ENCODE measurements around the gene RPS2. TPM values are rescaled to one million over a fixed set of nuclear protein-coding genes. Genes with fewer than 3 reads are reported as not detected.

Gene RPS2
- total RNA-seq, 1 donor from 2014 or later = 5,082 TPM

DNA sequence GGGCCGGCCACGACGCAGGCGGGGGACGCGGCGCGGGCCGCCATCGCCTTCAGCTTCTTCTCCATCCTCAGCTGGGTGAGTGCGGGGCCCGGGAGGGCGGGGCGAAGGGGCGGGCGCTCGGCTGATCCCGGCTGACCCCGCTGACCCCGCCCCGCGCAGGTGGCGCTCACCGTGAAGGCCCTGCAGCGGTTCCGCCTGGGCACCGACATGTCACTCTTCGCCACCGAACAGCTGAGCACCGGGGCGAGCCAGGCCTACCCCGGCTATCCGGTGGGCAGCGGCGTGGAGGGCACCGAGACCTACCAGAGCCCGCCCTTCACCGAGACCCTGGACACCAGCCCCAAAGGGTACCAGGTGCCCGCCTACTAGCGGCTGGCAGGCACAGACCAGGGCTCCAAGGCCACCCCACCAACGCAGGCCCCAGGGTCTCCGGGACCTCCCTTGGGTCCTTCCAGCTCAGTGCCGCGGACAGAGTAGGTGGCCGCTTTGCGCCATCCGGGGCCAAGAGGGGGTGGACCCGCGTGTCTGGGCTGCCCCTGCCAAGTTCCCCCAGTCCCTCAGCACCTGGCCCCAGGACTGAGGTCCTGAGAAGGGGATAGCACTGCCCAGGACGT lies 28.2 kb upstream of the RPS2 start:
- DNase-seq (ENCODE audit: low read depth) = no peak
- TF ChIP-seq, protein P1, sequence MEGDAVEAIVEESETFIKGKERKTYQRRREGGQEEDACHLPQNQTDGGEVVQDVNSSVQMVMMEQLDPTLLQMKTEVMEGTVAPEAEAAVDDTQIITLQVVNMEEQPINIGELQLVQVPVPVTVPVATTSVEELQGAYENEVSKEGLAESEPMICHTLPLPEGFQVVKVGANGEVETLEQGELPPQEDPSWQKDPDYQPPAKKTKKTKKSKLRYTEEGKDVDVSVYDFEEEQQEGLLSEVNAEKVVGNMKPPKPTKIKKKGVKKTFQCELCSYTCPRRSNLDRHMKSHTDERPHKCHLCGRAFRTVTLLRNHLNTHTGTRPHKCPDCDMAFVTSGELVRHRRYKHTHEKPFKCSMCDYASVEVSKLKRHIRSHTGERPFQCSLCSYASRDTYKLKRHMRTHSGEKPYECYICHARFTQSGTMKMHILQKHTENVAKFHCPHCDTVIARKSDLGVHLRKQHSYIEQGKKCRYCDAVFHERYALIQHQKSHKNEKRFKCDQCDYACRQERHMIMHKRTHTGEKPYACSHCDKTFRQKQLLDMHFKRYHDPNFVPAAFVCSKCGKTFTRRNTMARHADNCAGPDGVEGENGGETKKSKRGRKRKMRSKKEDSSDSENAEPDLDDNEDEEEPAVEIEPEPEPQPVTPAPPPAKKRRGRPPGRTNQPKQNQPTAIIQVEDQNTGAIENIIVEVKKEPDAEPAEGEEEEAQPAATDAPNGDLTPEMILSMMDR (IDR thresholded peaks at IDR 0.05; ENCODE audit: insufficient read depth, low read length, severe bottlenecking) = no peak
- H3K36me3 ChIP-seq (ENCODE audit: control insufficient read depth, insufficient read depth, low read length) = peaks cover 8% of the 10 kb centered on the region
- no peak overlapping the region for H3K4me3 ChIP-seq (ENCODE audit: low read depth, low read length)
- no peak for FAIRE-seq
- H3K27me3 ChIP-seq (ENCODE audit: control insufficient read depth, insufficient read depth, low read length) = peaks cover 14% of the 10 kb centered on the region

DNA sequence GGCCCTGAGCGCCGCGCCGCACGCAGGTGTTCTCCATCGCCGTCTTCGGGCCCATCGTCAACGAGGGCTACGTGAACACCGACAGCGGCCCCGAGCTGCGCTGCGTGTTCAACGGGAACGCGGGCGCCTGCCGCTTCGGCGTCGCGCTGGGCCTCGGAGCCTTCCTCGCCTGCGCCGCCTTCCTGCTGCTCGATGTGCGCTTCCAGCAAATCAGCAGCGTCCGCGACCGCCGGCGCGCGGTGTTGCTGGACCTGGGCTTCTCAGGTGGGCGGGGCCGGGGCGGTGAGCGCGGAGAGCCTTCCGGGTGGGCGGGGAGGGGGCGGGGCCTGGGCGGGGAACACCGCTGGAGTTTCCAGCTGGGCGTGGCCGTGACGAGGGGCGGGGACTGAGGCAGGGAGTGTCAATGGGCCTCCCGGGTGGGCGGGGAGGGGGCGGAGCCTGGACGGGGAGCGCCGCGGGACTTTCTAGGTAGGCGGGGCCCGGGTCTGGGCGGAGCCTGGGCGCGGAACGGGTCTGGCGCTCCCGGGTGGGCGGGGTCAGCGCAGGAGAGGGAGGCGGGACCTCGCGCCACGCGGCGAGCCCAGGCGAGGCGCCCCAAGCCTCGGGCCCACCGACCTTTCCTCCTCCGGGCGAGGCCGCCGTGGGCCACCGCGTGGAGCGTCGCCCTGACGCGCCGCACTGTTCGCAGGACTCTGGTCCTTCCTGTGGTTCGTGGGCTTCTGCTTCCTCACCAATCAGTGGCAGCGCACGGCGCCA lies 27.5 kb upstream of the RPS2 start:
- Histone ChIP-seq H3K27me3 (ENCODE audit: control insufficient read depth, insufficient read depth, low read length) (peaks cover 14% of the 10 kb centered on the region), H3K36me3 (ENCODE audit: control insufficient read depth, insufficient read depth, low read length) (peaks cover 2% of the 10 kb centered on the region), H3K4me3 (ENCODE audit: low read depth, low read length) (peak overlapping the region; percentile 28)
- no peak for FAIRE-seq
- DNase-seq (ENCODE audit: low read depth) = peak; percentile 65
- TF ChIP-seq, protein P1 (IDR thresholded peaks at IDR 0.05; ENCODE audit: insufficient read depth, low read length, severe bottlenecking) = no peak

DNA sequence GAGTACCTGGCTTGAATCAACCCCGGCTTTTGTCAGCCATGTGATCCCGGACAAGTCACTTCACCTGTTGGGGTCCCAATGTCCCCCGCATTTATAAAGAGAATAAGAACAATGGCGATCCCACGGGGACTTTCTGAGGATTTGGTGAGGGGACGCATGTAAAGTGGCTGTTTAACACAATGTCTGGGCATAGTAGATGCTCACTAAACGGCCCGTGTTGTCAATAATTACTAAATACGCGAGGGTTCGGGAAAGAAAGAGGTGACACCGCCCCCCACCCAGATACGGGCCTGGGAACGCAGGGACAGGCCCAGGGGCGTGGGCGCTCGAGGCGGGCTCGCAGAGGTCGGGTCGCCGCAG lies 26.9 kb upstream of the RPS2 start:
- FAIRE-seq (no peak), DNase-seq (ENCODE audit: low read depth) (no peak)
- Histone ChIP-seq H3K27me3 (ENCODE audit: control insufficient read depth, insufficient read depth, low read length) (peaks cover 14% of the 10 kb centered on the region), H3K4me3 (ENCODE audit: low read depth, low read length) (peak overlapping the region; percentile 28), H3K36me3 (ENCODE audit: control insufficient read depth, insufficient read depth, low read length) (no peaks in the 10 kb centered on the region)
- TF ChIP-seq, protein P1 (IDR thresholded peaks at IDR 0.05; ENCODE audit: insufficient read depth, low read length, severe bottlenecking) = no peak

DNA sequence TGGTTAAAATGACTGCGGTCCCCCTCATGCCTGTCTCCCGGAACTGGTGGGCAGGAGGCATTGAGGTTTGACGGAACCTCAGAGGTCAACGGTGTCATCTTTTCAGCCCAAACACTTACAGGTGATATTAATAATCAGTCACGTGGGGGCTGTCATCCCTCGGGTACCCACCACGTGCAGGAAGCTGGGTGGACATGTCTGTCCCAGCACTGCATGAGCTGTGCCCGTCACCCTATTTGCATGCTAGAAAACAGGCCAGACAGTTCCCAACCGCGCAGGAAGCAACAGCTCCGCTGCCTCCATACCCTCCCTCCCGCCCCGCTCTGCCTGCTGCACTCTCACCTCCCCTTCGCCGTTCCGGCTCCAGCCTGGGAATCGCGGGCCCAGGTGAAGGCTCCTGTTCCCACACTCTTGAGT lies 26.5 kb upstream of the RPS2 start:
- TF ChIP-seq, protein P1 (IDR thresholded peaks at IDR 0.05; ENCODE audit: insufficient read depth, low read length, severe bottlenecking) = no peak
- no peak overlapping the region for H3K4me3 ChIP-seq (ENCODE audit: low read depth, low read length)
- peaks cover 3% of the 10 kb centered on the region for H3K36me3 ChIP-seq (ENCODE audit: control insufficient read depth, insufficient read depth, low read length)
- peaks cover 14% of the 10 kb centered on the region for H3K27me3 ChIP-seq (ENCODE audit: control insufficient read depth, insufficient read depth, low read length)
- DNase-seq (ENCODE audit: low read depth) = no peak
- FAIRE-seq = no peak

DNA sequence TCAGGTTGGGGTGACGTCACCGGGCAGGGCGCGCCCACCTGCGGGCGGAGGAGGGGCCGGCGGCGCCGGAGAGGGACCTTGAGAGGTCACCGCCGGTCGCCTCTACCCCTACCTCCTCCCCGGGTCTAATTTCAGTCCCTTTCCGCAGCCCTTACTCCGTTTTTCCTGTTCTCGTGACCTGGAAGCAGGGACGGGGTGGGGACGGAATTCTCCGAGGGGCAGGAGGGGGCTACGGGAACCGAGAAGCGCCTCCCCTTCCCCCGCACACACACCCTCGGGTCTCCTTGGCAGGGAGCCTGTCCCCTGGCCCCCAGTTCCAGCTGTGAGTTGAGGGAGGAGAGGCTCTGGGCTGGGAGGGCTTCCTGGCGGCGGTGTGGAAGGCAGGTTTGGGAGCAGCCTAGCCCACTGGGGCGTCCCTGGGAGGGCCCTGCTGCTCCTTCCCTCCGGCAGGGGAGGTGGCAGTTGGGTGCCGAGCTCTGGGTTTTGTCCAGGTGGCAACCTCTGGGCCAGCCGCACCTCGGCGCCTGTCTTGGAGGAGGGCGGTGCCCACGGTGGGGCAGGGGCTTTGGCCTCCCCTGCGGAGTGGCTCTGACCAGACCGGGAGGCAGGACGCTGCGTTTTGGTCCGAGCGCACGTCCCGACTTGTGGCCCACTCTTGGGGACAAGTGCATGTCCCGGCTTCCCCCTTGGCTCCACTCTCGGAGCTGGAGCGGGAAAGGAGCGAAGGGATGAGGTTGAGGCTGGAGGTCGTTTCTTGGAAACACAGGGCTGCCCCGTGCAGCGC lies 25.9 kb upstream of the RPS2 start:
- TF ChIP-seq, protein P1 (IDR thresholded peaks at IDR 0.05; ENCODE audit: insufficient read depth, low read length, severe bottlenecking) = no peak
- H3K36me3 ChIP-seq (ENCODE audit: control insufficient read depth, insufficient read depth, low read length) = peaks cover 9% of the 10 kb centered on the region
- H3K4me3 ChIP-seq (ENCODE audit: low read depth, low read length) = peak overlapping the region; percentile 21
- peaks cover 14% of the 10 kb centered on the region for H3K27me3 ChIP-seq (ENCODE audit: control insufficient read depth, insufficient read depth, low read length)
- no peak for FAIRE-seq
- DNase-seq (ENCODE audit: low read depth) = no peak
